Esophagus squamous epithelium (tissue), 5 donors: ENCODE measurements around the gene ABCG2. TPM values are rescaled to one million over a fixed set of nuclear protein-coding genes. Genes with fewer than 3 reads are reported as not detected.

Source experiments
- DNase-seq: peaks from one replicate; lab custom pipeline; 2025; lab: John Stamatoyannopoulos, UW
- H3K27ac ChIP-seq, 4 donors: fragments of 200-600 bp; sonication (generic); one replicate each; pipeline ENCODE4 v1.5.1; 2016 to 2019; ENCODE audit warnings: mild to moderate bottlenecking in 1 of 4
- H3K27me3 ChIP-seq, 4 donors: fragments of 200-600 bp; sonication (generic); 1 replicate in 3 of 4; 2 replicates in 1 of 4; pipeline versions ENCODE4 v1.5.1 to v1.6.0; 2017 to 2021; ENCODE audit warnings: antibody characterized with exemption in 1 of 4
- H3K36me3 ChIP-seq, 3 donors: fragments of 200-600 bp; sonication (generic); one replicate each; pipeline ENCODE4 v1.5.1; 2016 to 2019
- H3K4me1 ChIP-seq, 3 donors: fragments of 200-600 bp; sonication (generic); one replicate each; pipeline ENCODE4 v1.5.1; 2017 to 2019
- H3K4me3 ChIP-seq, 4 donors: fragments of 200-600 bp; sonication (generic); 1 replicate in 3 of 4; 2 replicates in 1 of 4; pipeline ENCODE4 v1.5.1; 2016 to 2019; ENCODE audit warnings: mild to moderate bottlenecking in 2 of 4, moderate library complexity in 1 of 4
- H3K9me3 ChIP-seq, 3 donors: fragments of 200-600 bp; sonication (generic); one replicate each; pipeline ENCODE4 v1.5.1; 2016 to 2019
- CTCF ChIP-seq, 6 experiments: fragments of 450-650 bp in 4 of 6; fragments of 200-600 bp in 2 of 6; sonication (generic) in 2 of 6; IDR thresholded peaks; one replicate each; pipeline ENCODE4 v1.5.1; 2016 to 2019; ENCODE audit warnings: antibody characterized with exemption in 6 of 6, mild to moderate bottlenecking in 4 of 6, moderate library complexity in 4 of 6
- POLR2A ChIP-seq, 4 donors: fragments of 450-650 bp; IDR thresholded peaks; one replicate each; pipeline ENCODE4 v1.6.1; 2017; ENCODE audit warnings: antibody characterized with exemption in 4 of 4, mild to moderate bottlenecking in 4 of 4, moderate library complexity in 3 of 4
- WGBS, 2 donors: methylation state at CpG; one replicate each; pipeline ENCODE4 v1.1.5; 2018; 5-methylcytosine and 5-hydroxymethylcytosine counted together
- intact Hi-C: fragments of 100-400 bp; cut with DNase I; formaldehyde crosslinking; loops from one replicate; pipeline ENCODE4 v1.15.0; 2022
- total RNA-seq, 4 donors: library from RNA; depleted of rRNA; stranded (reverse); fragments of >200 nt; gene quantifications; one replicate each; pipeline ENCODE4 v1.1.0, GENCODE V29; 2016
- donor health status: DM: yes; HTN: yes; CAD: no.

ABCG2 gene
- total RNA-seq, 4 donors from 2014 or later = 0.76 to 7.1 (median 3.6) TPM

DNA sequence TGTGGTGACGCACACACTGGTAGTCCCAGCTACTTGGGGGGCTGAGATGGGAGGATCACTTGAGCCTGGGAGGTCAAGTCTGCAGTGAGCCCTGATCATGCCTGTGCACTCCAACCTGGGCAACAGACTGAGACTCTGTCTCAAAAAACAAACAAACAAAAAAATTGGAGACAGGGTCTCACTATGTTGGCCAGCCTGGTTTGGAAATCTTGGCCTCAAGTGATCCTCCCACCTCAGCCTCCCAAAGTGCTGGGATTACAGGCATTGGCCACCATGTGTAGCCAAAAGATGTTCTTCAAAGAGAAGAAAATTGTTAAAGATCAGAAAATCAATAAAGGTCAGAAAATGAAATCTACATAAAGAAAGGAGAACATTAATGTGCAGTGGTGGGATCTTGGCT lies 41.7 kb upstream of the ABCG2 start:
- Histone ChIP-seq H3K27ac (no peak overlapping the region), H3K27me3 (no peaks in the 10 kb centered on the region), H3K4me1 (peaks cover 0 to 16% (median 0%) of the 10 kb centered on the region in 3 donors), H3K9me3 (no peaks in the 10 kb centered on the region), H3K36me3 (no peaks in the 10 kb centered on the region), H3K4me3 (no peak overlapping the region)
- no peak for DNase-seq
- WGBS, 2 donors = 100% methylated on average over 1 of the region's 1 CpG; no CpG with 5 or more reads in 1 of the 2 donors
- intact Hi-C loops = loop anchor here (10.0 kb wide), 1 partner anchor 515 kb away; no protein-coding TSS in a partner anchor
- no peak for TF ChIP-seq CTCF (IDR thresholded peaks at IDR 0.05)

DNA sequence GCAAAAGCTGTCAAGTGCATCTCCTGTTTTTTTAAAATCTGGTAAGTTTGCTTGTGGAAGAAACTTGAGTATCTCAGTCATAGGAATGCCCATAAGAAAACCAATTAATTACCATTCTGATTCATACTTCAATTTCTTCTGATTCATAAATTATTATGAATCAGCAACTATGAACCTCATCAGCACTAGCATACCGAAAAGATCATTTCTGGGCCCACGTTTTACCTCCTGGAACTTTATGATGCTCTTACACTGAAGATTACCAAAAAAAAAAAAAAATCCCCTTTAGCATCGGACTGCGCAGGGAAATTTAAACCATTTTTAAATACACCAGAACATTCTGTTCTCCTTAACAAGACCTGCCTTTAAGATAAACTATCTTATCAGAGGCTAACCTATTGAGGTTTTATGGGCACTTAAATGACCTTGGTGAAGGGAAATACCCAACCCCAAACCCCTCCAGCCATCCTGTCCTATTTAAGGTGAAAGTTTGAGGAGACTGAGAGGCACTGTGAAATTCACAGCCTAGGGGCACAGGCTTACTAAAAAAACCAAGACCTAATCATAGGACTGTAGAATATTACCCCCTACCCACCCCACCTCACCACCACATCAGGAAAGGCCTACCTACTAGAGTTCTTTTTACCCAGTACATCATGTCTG lies 38.2 kb upstream of the ABCG2 start:
- no peak overlapping the region for H3K27ac ChIP-seq
- H3K9me3 ChIP-seq = no peaks in the 10 kb centered on the region
- H3K27me3 ChIP-seq = no peaks in the 10 kb centered on the region
- TF ChIP-seq CTCF (IDR thresholded peaks at IDR 0.05) (no peak), POLR2A (IDR thresholded peaks at IDR 0.05) (no peak)
- DNase-seq = no peak
- no peaks in the 10 kb centered on the region for H3K36me3 ChIP-seq
- no peak overlapping the region for H3K4me3 ChIP-seq
- H3K4me1 ChIP-seq = no peaks in the 10 kb centered on the region
- intact Hi-C loops = no loop called here
- WGBS, 2 donors = 69 to 72% methylated on average over 4 of the region's 4 CpGs

DNA sequence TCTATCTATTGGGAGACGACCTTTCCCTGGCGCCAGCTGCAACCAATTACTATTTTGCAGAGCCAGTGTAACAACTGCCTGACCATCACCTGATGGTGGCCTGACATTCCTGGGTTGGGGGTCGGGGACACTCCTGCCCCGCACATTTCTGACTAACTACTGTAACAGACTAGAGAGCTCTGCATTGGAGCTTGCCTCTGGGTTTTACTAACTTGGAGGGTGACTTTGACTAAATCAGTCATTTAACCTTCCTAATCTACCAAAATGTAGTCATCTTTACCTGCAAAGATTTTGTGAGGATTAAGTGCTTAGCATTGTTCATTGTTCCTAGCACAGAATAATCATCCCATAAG lies 37.5 kb upstream of the ABCG2 start:
- no peak overlapping the region for H3K4me3 ChIP-seq

GRCh38 chr4:88195328-88196012 lies 37.0 kb upstream of the ABCG2 start:
- WGBS, 2 donors = 81 to 82% methylated on average over 8 of the region's 8 CpGs
- H3K27me3 ChIP-seq = no peaks in the 10 kb centered on the region
- TF ChIP-seq CTCF (IDR thresholded peaks at IDR 0.05) (no peak), POLR2A (IDR thresholded peaks at IDR 0.05) (no peak)
- H3K36me3 ChIP-seq = no peaks in the 10 kb centered on the region
- intact Hi-C loops = no loop called here
- no peak for DNase-seq
- no peak overlapping the region for H3K27ac ChIP-seq
- no peak overlapping the region for H3K4me3 ChIP-seq
- H3K9me3 ChIP-seq = no peaks in the 10 kb centered on the region
- peaks cover 0 to under 1% (median 0%) of the 10 kb centered on the region in 3 donors for H3K4me1 ChIP-seq

More for the DNA sequence above, 37.5 kb upstream of the ABCG2 start:
- Histone ChIP-seq H3K36me3 (no peaks in the 10 kb centered on the region), H3K9me3 (no peaks in the 10 kb centered on the region), H3K27me3 (no peaks in the 10 kb centered on the region), H3K4me1 (no peaks in the 10 kb centered on the region), H3K27ac (no peak overlapping the region)
- WGBS, 2 donors = 79 to 83% methylated on average over 3 to 4 of the region's 4 CpGs
- intact Hi-C loops = no loop called here
- no peak for DNase-seq
- no peak for TF ChIP-seq CTCF (IDR thresholded peaks at IDR 0.05)
- TF ChIP-seq POLR2A (IDR thresholded peaks at IDR 0.05) = no peak

DNA sequence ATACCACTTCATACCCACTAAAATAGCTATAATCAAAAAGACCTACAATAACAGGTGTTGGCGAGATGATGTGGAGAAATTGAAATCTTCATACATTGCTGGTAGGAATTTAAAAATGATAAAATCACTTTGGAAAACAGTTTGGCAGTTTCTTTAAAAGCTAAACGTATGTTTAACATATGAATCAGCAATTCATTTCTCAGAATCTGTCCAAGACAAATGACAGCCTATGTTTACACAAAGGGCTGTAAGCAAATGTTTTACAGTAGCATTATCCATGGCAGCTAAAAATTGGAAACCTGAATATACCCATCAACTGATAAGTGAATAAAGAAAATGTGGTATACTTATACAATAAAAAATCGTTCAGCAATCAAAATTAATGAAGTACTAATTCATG lies 33.0 kb upstream of the ABCG2 start:
- H3K4me1 ChIP-seq = peaks cover 0 to 26% (median 0%) of the 10 kb centered on the region in 3 donors
- intact Hi-C loops = no loop called here
- H3K27me3 ChIP-seq = no peaks in the 10 kb centered on the region
- no peaks in the 10 kb centered on the region for H3K9me3 ChIP-seq
- no peak for DNase-seq
- no peak overlapping the region for H3K27ac ChIP-seq
- no peak overlapping the region for H3K4me3 ChIP-seq
- no peaks in the 10 kb centered on the region for H3K36me3 ChIP-seq
- 46 to 57% methylated on average over 3 of the region's 3 CpGs for WGBS, 2 donors
- TF ChIP-seq POLR2A (IDR thresholded peaks at IDR 0.05) (no peak), CTCF (IDR thresholded peaks at IDR 0.05) (no peak)
